SK-N-DZ (cell line): ENCODE results near the gene CRYL1.

Experiments used
- DNase-seq: peaks from one replicate; pipeline ENCODE4 v3.0.0-alpha.2; 2015; ENCODE audit warnings: low spot score

CRYL1 gene

GRCh38 chr13:20426766-20427448 is 98.8 kb downstream of the CRYL1 start:
- DNase-seq = no peak

GRCh38 chr13:20425819-20426219 is 99.8 kb downstream of the CRYL1 start:
- DNase-seq = no peak

GRCh38 chr13:20424949-20425348 is 100.7 kb downstream of the CRYL1 start:
- DNase-seq = no peak

GRCh38 chr13:20424559-20424852 is 101.2 kb downstream of the CRYL1 start:
- no peak for DNase-seq

GRCh38 chr13:20422362-20422761 is 103.3 kb downstream of the CRYL1 start:
- no peak for DNase-seq

- DNase-seq = no peak
These were observed 104.7 kb downstream of the CRYL1 start for GRCh38 chr13:20420938-20421337.

- no peak for DNase-seq
These were observed 106.7 kb downstream of the CRYL1 start for GRCh38 chr13:20418953-20419352.

- no peak for DNase-seq
These were observed 109.4 kb downstream of the CRYL1 start for GRCh38 chr13:20416223-20416745.

- DNase-seq = no peak
These were observed 110.0 kb downstream of the CRYL1 start for GRCh38 chr13:20415694-20416107.

- DNase-seq = no peak
These were observed 110.4 kb downstream of the CRYL1 start for GRCh38 chr13:20415306-20415679.

- DNase-seq = no peak
These were observed 110.9 kb downstream of the CRYL1 start for GRCh38 chr13:20414546-20415305.

- no peak for DNase-seq
These were observed 112.8 kb downstream of the CRYL1 start for GRCh38 chr13:20412691-20413355.

- DNase-seq = no peak
These were observed 113.9 kb downstream of the CRYL1 start for GRCh38 chr13:20411638-20412342.

- no peak for DNase-seq
These were observed 114.9 kb downstream of the CRYL1 start for GRCh38 chr13:20410726-20411125.

- no peak for DNase-seq
These were observed 117.5 kb downstream of the CRYL1 start for GRCh38 chr13:20408181-20408580.

- DNase-seq = no peak
These were observed 117.9 kb downstream of the CRYL1 start for GRCh38 chr13:20407759-20408158.

GRCh38 chr13:20405691-20406090 is 120.0 kb downstream of the CRYL1 start:
- no peak for DNase-seq

GRCh38 chr13:20404488-20405222 is 121.0 kb downstream of the CRYL1 start:
- no peak for DNase-seq

GRCh38 chr13:20403826-20404225 is 121.8 kb downstream of the CRYL1 start:
- no peak for DNase-seq

- DNase-seq = no peak
These were observed 122.8 kb downstream of the CRYL1 start for GRCh38 chr13:20402881-20403280.
